Activated CD4-positive, alpha-beta T cell treated with anti-CD3 and anti-CD28 coated beads, Interleukin-2, amount 10 ng/mL, durations not matched to agents 7 days and 5 days (primary cell): Measurements from ENCODE around the gene MEGF10. TPM values are rescaled to one million over a fixed set of nuclear protein-coding genes. Genes with fewer than 3 reads are reported as not detected.

ENCODE experiments used
- CTCF ChIA-PET: fragments of 350-600 bp; sonication (Branson Sonifier 250); formaldehyde crosslinking; loops from one replicate; lab custom pipeline; 2021; ENCODE audit warnings: antibody characterized with exemption; lab: Charles Lee
- POLR2A ChIA-PET: fragments of 350-600 bp; sonication (Branson Sonifier 250); formaldehyde crosslinking; loops from one replicate; lab custom pipeline; 2021; ENCODE audit warnings: antibody characterized with exemption; lab: Charles Lee
- DNase-seq: peaks from one replicate; pipeline ENCODE4 v3.0.0-alpha.2; 2020
- H3K27ac Mint-ChIP-seq: one replicate; pipeline ENCODE4 v1.8.0; 2021; ENCODE audit warnings: mild to moderate bottlenecking, moderate library complexity, mixed read lengths
- H3K27me3 Mint-ChIP-seq: one replicate; pipeline ENCODE4 v1.8.0; 2021; ENCODE audit warnings: mixed read lengths
- H3K36me3 Mint-ChIP-seq: one replicate; pipeline ENCODE4 v1.8.0; 2021; ENCODE audit warnings: low read depth, mixed read lengths
- H3K4me1 Mint-ChIP-seq: one replicate; pipeline ENCODE4 v1.8.0; 2021; ENCODE audit warnings: mixed read lengths
- H3K4me3 Mint-ChIP-seq: one replicate; pipeline ENCODE4 v1.8.0; 2021; ENCODE audit warnings: mild to moderate bottlenecking, moderate library complexity, mixed read lengths
- H3K9me3 Mint-ChIP-seq: one replicate; pipeline ENCODE4 v1.8.0; 2021; ENCODE audit warnings: mixed read lengths
- total RNA-seq, 2 experiments: library from RNA; stranded (reverse); gene quantifications; one replicate each; pipeline ENCODE4 v1.2.3, GENCODE V29; 2021

MEGF10 gene
- total RNA-seq, 2 experiments from 2014 or later = not detected

- no peak for DNase-seq
- Mint-ChIP-seq H3K36me3 (no peaks in the 10 kb centered on the region), H3K4me1 (no peaks in the 10 kb centered on the region), H3K27ac (no peak overlapping the region), H3K27me3 (peaks cover 11% of the 10 kb centered on the region), H3K4me3 (no peak overlapping the region), H3K9me3 (no peaks in the 10 kb centered on the region)
- ChIA-PET CTCF (no interaction called here), POLR2A (no interaction called here)
Measured at GRCh38 chr5:127429928-127430327, 139.3 kb downstream of the MEGF10 start.

- H3K36me3 Mint-ChIP-seq = no peaks in the 10 kb centered on the region
- ChIA-PET POLR2A (no interaction called here), CTCF (no interaction called here)
- H3K27me3 Mint-ChIP-seq = peaks cover 8% of the 10 kb centered on the region
- no peak for DNase-seq
- no peaks in the 10 kb centered on the region for H3K9me3 Mint-ChIP-seq
- H3K27ac Mint-ChIP-seq = no peak overlapping the region
- H3K4me3 Mint-ChIP-seq = no peak overlapping the region
- H3K4me1 Mint-ChIP-seq = no peaks in the 10 kb centered on the region
Measured at GRCh38 chr5:127430627-127431026, 140.0 kb downstream of the MEGF10 start.

GRCh38 chr5:127431977-127432585 is 141.5 kb downstream of the MEGF10 start:
- Mint-ChIP-seq H3K27ac (no peak overlapping the region), H3K9me3 (no peaks in the 10 kb centered on the region), H3K4me1 (no peaks in the 10 kb centered on the region), H3K4me3 (no peak overlapping the region), H3K36me3 (no peaks in the 10 kb centered on the region), H3K27me3 (peaks cover 8% of the 10 kb centered on the region)
- ChIA-PET CTCF (no interaction called here), POLR2A (no interaction called here)
- no peak for DNase-seq

GRCh38 chr5:127433526-127433925 is 142.9 kb downstream of the MEGF10 start:
- Mint-ChIP-seq H3K4me3 (no peak overlapping the region), H3K4me1 (no peaks in the 10 kb centered on the region), H3K36me3 (no peaks in the 10 kb centered on the region), H3K9me3 (no peaks in the 10 kb centered on the region), H3K27me3 (peaks cover 12% of the 10 kb centered on the region), H3K27ac (no peak overlapping the region)
- ChIA-PET POLR2A (no interaction called here), CTCF (no interaction called here)
- no peak for DNase-seq

GRCh38 chr5:127434588-127434987 is 144.0 kb downstream of the MEGF10 start:
- ChIA-PET POLR2A (no interaction called here), CTCF (no interaction called here)
- Mint-ChIP-seq H3K27ac (no peak overlapping the region), H3K36me3 (no peaks in the 10 kb centered on the region), H3K9me3 (no peaks in the 10 kb centered on the region), H3K27me3 (peaks cover 17% of the 10 kb centered on the region), H3K4me1 (no peaks in the 10 kb centered on the region), H3K4me3 (no peak overlapping the region)
- no peak for DNase-seq

GRCh38 chr5:127435821-127436220 is 145.2 kb downstream of the MEGF10 start:
- Mint-ChIP-seq H3K9me3 (no peaks in the 10 kb centered on the region), H3K4me1 (no peaks in the 10 kb centered on the region), H3K27me3 (peaks cover 9% of the 10 kb centered on the region), H3K27ac (no peak overlapping the region), H3K4me3 (no peak overlapping the region), H3K36me3 (no peaks in the 10 kb centered on the region)
- DNase-seq = no peak
- CTCF ChIA-PET = interaction anchor here (0.5 kb wide), 1 partner anchor 502 kb away, joined by 3 read pairs; no protein-coding TSS in a partner anchor
- POLR2A ChIA-PET = no interaction called here

GRCh38 chr5:127439644-127440043 is 149.0 kb downstream of the MEGF10 start:
- no peaks in the 10 kb centered on the region for H3K36me3 Mint-ChIP-seq
- no peak overlapping the region for H3K4me3 Mint-ChIP-seq
- H3K27ac Mint-ChIP-seq = no peak overlapping the region
- H3K4me1 Mint-ChIP-seq = no peaks in the 10 kb centered on the region
- CTCF ChIA-PET = no interaction called here
- no peak for DNase-seq
- POLR2A ChIA-PET = no interaction called here
- H3K9me3 Mint-ChIP-seq = no peaks in the 10 kb centered on the region
- H3K27me3 Mint-ChIP-seq = peaks cover 12% of the 10 kb centered on the region

GRCh38 chr5:127440831-127441230 is 150.2 kb downstream of the MEGF10 start:
- CTCF ChIA-PET = no interaction called here
- no peaks in the 10 kb centered on the region for H3K36me3 Mint-ChIP-seq
- H3K4me1 Mint-ChIP-seq = no peaks in the 10 kb centered on the region
- H3K27me3 Mint-ChIP-seq = peaks cover 15% of the 10 kb centered on the region
- no peak for DNase-seq
- POLR2A ChIA-PET = no interaction called here
- H3K4me3 Mint-ChIP-seq = no peak overlapping the region
- no peaks in the 10 kb centered on the region for H3K9me3 Mint-ChIP-seq
- no peak overlapping the region for H3K27ac Mint-ChIP-seq

GRCh38 chr5:127441799-127442484 is 151.3 kb downstream of the MEGF10 start:
- Mint-ChIP-seq H3K4me1 (no peaks in the 10 kb centered on the region), H3K4me3 (no peak overlapping the region), H3K27me3 (peaks cover 15% of the 10 kb centered on the region), H3K36me3 (no peaks in the 10 kb centered on the region), H3K27ac (no peak overlapping the region), H3K9me3 (no peaks in the 10 kb centered on the region)
- POLR2A ChIA-PET = no interaction called here
- no peak for DNase-seq
- CTCF ChIA-PET = no interaction called here

- Mint-ChIP-seq H3K4me3 (no peak overlapping the region), H3K9me3 (no peaks in the 10 kb centered on the region), H3K36me3 (no peaks in the 10 kb centered on the region), H3K27ac (no peak overlapping the region), H3K27me3 (peaks cover 6% of the 10 kb centered on the region), H3K4me1 (no peaks in the 10 kb centered on the region)
- no peak for DNase-seq
- CTCF ChIA-PET = interaction anchor here (0.6 to 1.1 kb wide), 2 partner anchors 380 to 870 kb away, joined by 3 read pairs; no protein-coding TSS in a partner anchor
- POLR2A ChIA-PET = no interaction called here
Measured at GRCh38 chr5:127444171-127444570, 153.6 kb downstream of the MEGF10 start.

- CTCF ChIA-PET = no interaction called here
- Mint-ChIP-seq H3K4me3 (no peak overlapping the region), H3K27me3 (peaks cover 6% of the 10 kb centered on the region), H3K36me3 (no peaks in the 10 kb centered on the region), H3K4me1 (no peaks in the 10 kb centered on the region), H3K27ac (no peak overlapping the region), H3K9me3 (no peaks in the 10 kb centered on the region)
- DNase-seq = no peak
- POLR2A ChIA-PET = no interaction called here
Measured at GRCh38 chr5:127445328-127445727, 154.7 kb downstream of the MEGF10 start.

- Mint-ChIP-seq H3K4me3 (no peak overlapping the region), H3K4me1 (no peaks in the 10 kb centered on the region), H3K27me3 (peaks cover 6% of the 10 kb centered on the region), H3K27ac (no peak overlapping the region), H3K36me3 (no peaks in the 10 kb centered on the region), H3K9me3 (no peaks in the 10 kb centered on the region)
- no peak for DNase-seq
- POLR2A ChIA-PET = interaction anchor here (0.7 kb wide), 1 partner anchor 36 kb away, joined by 3 read pairs; no protein-coding TSS in a partner anchor
- CTCF ChIA-PET = no interaction called here
Measured at GRCh38 chr5:127446626-127447025, 156.0 kb downstream of the MEGF10 start.

GRCh38 chr5:127447827-127448226 is 157.2 kb downstream of the MEGF10 start:
- no peaks in the 10 kb centered on the region for H3K4me1 Mint-ChIP-seq
- peaks cover 6% of the 10 kb centered on the region for H3K27me3 Mint-ChIP-seq
- DNase-seq = no peak
- ChIA-PET POLR2A (interaction anchor here (0.6 kb wide), 1 partner anchor 986 kb away, joined by 3 read pairs; no protein-coding TSS in a partner anchor), CTCF (no interaction called here)
- H3K4me3 Mint-ChIP-seq = no peak overlapping the region
- no peak overlapping the region for H3K27ac Mint-ChIP-seq
- no peaks in the 10 kb centered on the region for H3K36me3 Mint-ChIP-seq
- no peaks in the 10 kb centered on the region for H3K9me3 Mint-ChIP-seq
